Sciatic nerve (tissue), 2 donors: ENCODE measurements around the gene CDC45. TPM values are rescaled to one million over a fixed set of nuclear protein-coding genes. Genes with fewer than 3 reads are reported as not detected.
"Not testable (repeated sequence)": the region's sequence is repeated elsewhere in the genome, so short reads cannot be mapped to it uniquely, and the experiment has no call there.

Source experiments
- ATAC-seq: fragments of 200-7000 bp; cut with Tn5 transposase; one replicate; pipeline ENCODE4 v1.9.1; 2020; ENCODE audit warnings: mild to moderate bottlenecking, moderate library complexity
- DNase-seq: peaks from one replicate; pipeline ENCODE4 v3.0.0-alpha.2; 2020; ENCODE audit warnings: low spot score
- intact Hi-C: fragments of 100-400 bp; cut with DNase I; formaldehyde crosslinking; loops from one replicate; pipeline ENCODE4 v1.14.2; 2022
- total RNA-seq: library from RNA; stranded (reverse); fragmentation: NEBNext Ultra II Directional; extraction: Animal tissue kit (Norgen Biotek cat#: 25700); gene quantifications from one replicate; pipeline ENCODE4 v1.2.1, GENCODE V29; 2021
- donor health status: DM: no; HTN: no; CAD: no.
- donor health status: DM: no; HTN: no; CAD: no.

Gene CDC45, protein sequence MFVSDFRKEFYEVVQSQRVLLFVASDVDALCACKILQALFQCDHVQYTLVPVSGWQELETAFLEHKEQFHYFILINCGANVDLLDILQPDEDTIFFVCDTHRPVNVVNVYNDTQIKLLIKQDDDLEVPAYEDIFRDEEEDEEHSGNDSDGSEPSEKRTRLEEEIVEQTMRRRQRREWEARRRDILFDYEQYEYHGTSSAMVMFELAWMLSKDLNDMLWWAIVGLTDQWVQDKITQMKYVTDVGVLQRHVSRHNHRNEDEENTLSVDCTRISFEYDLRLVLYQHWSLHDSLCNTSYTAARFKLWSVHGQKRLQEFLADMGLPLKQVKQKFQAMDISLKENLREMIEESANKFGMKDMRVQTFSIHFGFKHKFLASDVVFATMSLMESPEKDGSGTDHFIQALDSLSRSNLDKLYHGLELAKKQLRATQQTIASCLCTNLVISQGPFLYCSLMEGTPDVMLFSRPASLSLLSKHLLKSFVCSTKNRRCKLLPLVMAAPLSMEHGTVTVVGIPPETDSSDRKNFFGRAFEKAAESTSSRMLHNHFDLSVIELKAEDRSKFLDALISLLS
- not detected for total RNA-seq

GRCh38 chr22:19479355-19480172, at the start of gene CDC45:
Gene CDC45, plus strand, starts transcription at chr22:19479920. Its CDS starts 49 bp downstream, at chr22:19479969.
- intact Hi-C loops = no loop called here

GRCh38 chr22:19429950-19430889, 49.5 kb upstream of the CDC45 start:
- intact Hi-C loops = no loop called here
- ATAC-seq = no peak
- no peak for DNase-seq

More at GRCh38 chr22:19479355-19480172, at the start of gene CDC45:
- ATAC-seq = peak; percentile 99
- DNase-seq = peak; percentile 96

DNA sequence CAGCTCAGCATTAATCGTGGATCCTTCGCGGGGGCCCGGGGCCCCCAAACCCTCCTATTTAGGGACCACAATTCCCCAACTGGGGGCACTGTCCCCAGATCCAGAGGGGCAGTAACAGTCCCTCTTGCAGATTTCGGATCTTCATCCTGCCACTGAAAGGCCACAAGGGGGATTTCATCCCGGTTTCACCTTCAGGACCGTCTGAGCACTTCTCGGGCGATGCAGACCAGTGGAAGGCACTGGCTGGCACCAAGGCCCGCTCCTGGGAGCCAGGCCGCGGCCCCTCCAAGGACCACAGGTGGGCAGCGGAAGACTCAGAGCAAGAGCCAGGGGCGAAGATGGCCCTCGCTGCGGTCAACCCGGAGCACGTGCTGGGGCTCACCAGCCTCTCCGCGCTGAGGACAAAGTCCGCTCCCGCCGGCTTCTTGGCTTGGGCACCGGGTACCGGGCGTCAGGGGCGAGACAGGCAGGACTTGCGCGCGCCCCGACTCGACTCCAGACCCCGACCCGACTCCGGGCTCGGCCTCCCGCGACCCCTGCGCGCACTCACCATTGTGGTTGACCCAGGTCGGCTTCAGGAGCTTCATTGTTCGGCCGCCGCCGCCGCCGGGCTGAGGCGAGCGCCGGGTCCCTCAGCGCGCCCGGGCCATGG, 48.7 kb upstream of the CDC45 start:
- intact Hi-C loops = no loop called here
- no peak for ATAC-seq

GRCh38 chr22:19431649-19432132, 48.0 kb upstream of the CDC45 start, which contains the start of gene HIRA:
Gene HIRA, minus strand, starts transcription at chr22:19431733. Its CDS starts 257 bp downstream, at chr22:19431476.
- ATAC-seq (peak; percentile 55), DNase-seq (peak; percentile 89)
- intact Hi-C loops = no loop called here

More for the DNA sequence above, 48.7 kb upstream of the CDC45 start:
- peak; percentile 64 for DNase-seq

- intact Hi-C loops = no loop called here
- DNase-seq (peak; percentile 97), ATAC-seq (peak; percentile 98)
These were observed 47.4 kb upstream of the CDC45 start, which contains the start of gene MRPL40 for GRCh38 chr22:19432133-19432851. Gene MRPL40, plus strand, starts transcription at chr22:19432545. Its CDS starts 10 bp downstream, at chr22:19432555.

- DNase-seq (no peak), ATAC-seq (no peak)
- intact Hi-C loops = no loop called here
These were observed 45.3 kb upstream of the CDC45 start for GRCh38 chr22:19434401-19434800.

GRCh38 chr22:19434829-19435580, 44.7 kb upstream of the CDC45 start:
- ATAC-seq (no peak), DNase-seq (no peak)
- intact Hi-C loops = no loop called here

DNA sequence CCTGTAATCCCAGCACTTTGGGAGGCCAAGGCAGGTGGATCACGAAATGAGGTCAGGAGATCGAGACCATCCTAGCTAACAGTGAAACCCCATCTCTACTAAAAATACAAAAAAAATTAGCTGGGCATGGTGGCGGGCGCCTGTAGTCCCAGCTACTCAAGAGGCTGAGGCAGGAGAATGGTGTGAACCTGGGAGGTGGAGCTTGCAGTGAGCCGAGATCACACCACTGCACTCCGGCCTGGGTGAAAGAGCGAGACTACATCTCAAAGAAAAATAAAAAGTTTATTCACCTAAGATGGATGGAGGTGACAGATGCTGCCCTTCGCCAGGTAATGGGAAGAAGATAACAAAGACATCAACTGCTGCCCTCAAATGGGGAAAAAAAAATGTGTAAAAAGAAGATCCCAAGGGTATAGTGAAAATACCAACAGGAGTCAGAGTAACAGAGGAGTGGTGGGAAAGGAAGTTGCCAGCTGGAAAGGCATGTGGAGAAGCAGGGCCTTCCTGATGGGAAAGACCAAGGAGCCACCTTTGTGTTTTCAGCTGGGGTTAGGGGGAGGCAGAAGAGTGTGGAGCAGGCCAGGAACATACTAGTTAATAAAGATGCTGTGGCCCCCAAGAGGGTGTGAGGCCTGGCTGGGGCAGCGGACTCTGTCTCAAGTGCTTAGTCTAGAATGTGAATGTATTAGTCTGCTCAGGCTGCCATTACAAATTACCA, 43.1 kb upstream of the CDC45 start:
- DNase-seq, intact Hi-C loops, ATAC-seq: not testable (repeated sequence)

DNA sequence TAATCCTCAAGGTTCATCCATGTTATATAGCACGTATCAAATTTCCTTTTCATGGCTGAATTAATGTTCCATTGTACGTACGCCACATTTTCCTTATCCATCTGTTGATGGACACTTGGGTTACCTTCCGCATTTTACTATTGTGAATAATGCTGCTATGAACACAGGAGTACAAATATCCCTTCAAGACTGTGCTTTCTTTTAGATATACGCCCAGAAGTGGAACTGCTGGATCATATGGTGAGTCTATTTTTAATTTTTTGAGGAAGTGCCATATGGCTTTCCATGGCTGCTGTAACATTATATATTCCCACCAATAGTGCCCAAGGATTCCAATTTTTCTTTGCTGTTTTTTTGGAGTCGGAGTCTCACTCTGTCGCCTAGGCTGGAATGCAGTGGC, 41.4 kb upstream of the CDC45 start:
- intact Hi-C loops = no loop called here
- DNase-seq (no peak), ATAC-seq (no peak)

DNA sequence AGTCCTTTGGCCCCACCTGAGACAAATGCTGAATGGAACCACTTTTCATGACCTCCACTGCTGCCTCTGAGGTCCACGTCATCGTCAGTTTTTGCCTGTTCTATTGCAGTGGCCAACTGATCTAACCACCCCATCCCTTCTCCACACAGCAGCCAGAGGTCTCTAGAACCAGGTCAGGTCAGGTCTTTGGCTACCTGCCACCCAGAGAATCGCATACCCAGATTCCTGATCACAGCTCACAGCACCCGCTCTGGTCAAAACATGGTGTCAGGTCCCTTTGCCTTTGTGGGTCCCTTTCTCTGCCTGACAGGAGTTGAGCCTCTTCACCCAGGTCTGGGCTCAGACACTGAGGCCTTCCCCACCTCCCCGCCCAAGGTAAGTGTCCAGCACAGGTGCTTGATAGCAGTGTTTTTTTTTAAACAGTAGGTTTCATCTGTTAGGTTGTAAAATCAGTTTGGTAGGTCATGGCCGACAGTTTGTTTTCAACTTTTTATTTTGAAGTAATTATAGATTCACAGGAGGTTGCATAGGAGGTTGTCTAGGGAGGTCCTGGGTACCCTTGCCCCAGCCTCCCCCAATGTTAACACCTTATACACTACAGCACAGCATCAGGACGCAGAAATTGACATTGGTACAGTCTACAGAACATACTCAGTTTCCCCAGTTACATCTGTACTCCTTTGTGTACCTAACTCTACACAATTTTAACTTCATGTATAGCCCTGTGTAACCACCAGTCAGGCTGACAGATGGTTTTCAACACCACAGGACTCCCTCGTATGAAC, 39.1 kb upstream of the CDC45 start:
- intact Hi-C loops = no loop called here
- no peak for ATAC-seq

GRCh38 chr22:19442166-19442565, 37.6 kb upstream of the CDC45 start:
- no peak for ATAC-seq
- no peak for DNase-seq
- intact Hi-C loops = no loop called here

More for the DNA sequence above, 39.1 kb upstream of the CDC45 start:
- no peak for DNase-seq

GRCh38 chr22:19443544-19444211, 36.0 kb upstream of the CDC45 start:
- intact Hi-C loops = no loop called here
- DNase-seq (no peak), ATAC-seq (no peak)

GRCh38 chr22:19445279-19445982, 34.3 kb upstream of the CDC45 start:
- ATAC-seq, DNase-seq, intact Hi-C loops: not testable (repeated sequence)
